ENCODE data around the gene OR8K5.

OR8K5 gene

GRCh38 chr11:56163804-56164203 lies 3.7 kb upstream of the OR8K5 start:
- Histone ChIP-seq H3K9me3 (ENCODE audit: control insufficient read depth, insufficient read depth, low read depth, low read length) (no peaks in the 10 kb centered on the region), H3K27ac (ENCODE audit: extremely low read depth, low read depth, low read length) (no peak overlapping the region), H3K4me3 (ENCODE audit: low read depth, low read length) (no peak overlapping the region), H3K4me1 (ENCODE audit: control insufficient read depth, insufficient read depth, low read length) (no peaks in the 10 kb centered on the region), H3K36me3 (ENCODE audit: control insufficient read depth in 2 of 2, insufficient read depth in 1 of 2, low read length in 2 of 2) (no peaks in the 10 kb centered on the region)
- ChIA-PET POLR2A (no interaction called here), CTCF (no interaction called here)
- TF ChIP-seq ZNF830 (tag by site-specific recombination; IDR thresholded peaks at IDR 0.05; ENCODE audit: low read depth) (no peak), HIC1 (tag by site-specific recombination; IDR thresholded peaks at IDR 0.05) (no peak), SP7 (tag by site-specific recombination; IDR thresholded peaks at IDR 0.05) (no peak), AEBP2 (tag by site-specific recombination; IDR thresholded peaks at IDR 0.05; ENCODE audit: borderline replicate concordance) (no peak)

- H3K4me3 ChIP-seq (ENCODE audit: low read depth, low read length), result no peak overlapping the region
- no peaks in the 10 kb centered on the region for H3K9me3 ChIP-seq (ENCODE audit: control insufficient read depth, insufficient read depth, low read depth, low read length)
- no peak overlapping the region for H3K27ac ChIP-seq (ENCODE audit: extremely low read depth, low read depth, low read length)
- ChIA-PET POLR2A (no interaction called here), CTCF (no interaction called here)
- no peaks in the 10 kb centered on the region for H3K36me3 ChIP-seq (ENCODE audit: control insufficient read depth in 2 of 2, insufficient read depth in 1 of 2, low read length in 2 of 2)
- H3K4me1 ChIP-seq (ENCODE audit: control insufficient read depth, insufficient read depth, low read length), result no peaks in the 10 kb centered on the region
- TF ChIP-seq ZNF2 (tag by site-specific recombination; IDR thresholded peaks at IDR 0.05), result no peak
- no peak for TF ChIP-seq ZNF76 (tag by site-specific recombination; IDR thresholded peaks at IDR 0.05; ENCODE audit: borderline replicate concordance, low read depth)
- TF ChIP-seq ZFP3 (tag by site-specific recombination; IDR thresholded peaks at IDR 0.05; ENCODE audit: low read depth), result no peak
- no peak for TF ChIP-seq ZBTB21 (tag by site-specific recombination; IDR thresholded peaks at IDR 0.05)
- TF ChIP-seq ZFP69B (tag by site-specific recombination; IDR thresholded peaks at IDR 0.05), result no peak
- no peak for TF ChIP-seq GLI2 (tag by site-specific recombination; IDR thresholded peaks at IDR 0.05; ENCODE audit: borderline replicate concordance, low read depth)
- TF ChIP-seq ZNF114 (tag by site-specific recombination; IDR thresholded peaks at IDR 0.05), result no peak
- no peak for TF ChIP-seq ZNF530 (tag by site-specific recombination; IDR thresholded peaks at IDR 0.05; ENCODE audit: low read depth)
- TF ChIP-seq ZNF324 (tag by site-specific recombination; IDR thresholded peaks at IDR 0.05), result no peak
- TF ChIP-seq ZBTB26 (tag by site-specific recombination; optimal IDR thresholded peaks at IDR 0.05), result no peak
- TF ChIP-seq ZNF585B (tag by site-specific recombination; IDR thresholded peaks at IDR 0.05), result no peak
- TF ChIP-seq PBX3 (CRISPR knock-in tag; IDR thresholded peaks at IDR 0.05), result no peak
- TF ChIP-seq ZNF140 (tag by site-specific recombination; IDR thresholded peaks at IDR 0.05), result no peak
- no peak for TF ChIP-seq MYNN (tag by site-specific recombination; IDR thresholded peaks at IDR 0.05; ENCODE audit: borderline replicate concordance)
- no peak for TF ChIP-seq KLF17 (tag by site-specific recombination; IDR thresholded peaks at IDR 0.05)
- no peak for TF ChIP-seq ZNF211 (tag by site-specific recombination; IDR thresholded peaks at IDR 0.05; ENCODE audit: low read depth)
- TF ChIP-seq ZNF398 (tag by site-specific recombination; IDR thresholded peaks at IDR 0.05), result no peak
Measured at GRCh38 chr11:56152333-56152732, 7.8 kb downstream of the OR8K5 start.

All from HEK293 (cell line).